Stimulated activated naive CD8-positive, alpha-beta T cell treated with anti-CD3 and anti-CD28 coated beads, Interleukin-15, amount 100 ng/mL, for 72 hours (primary cell): ENCODE data around the gene ZC3HAV1.
"Not testable (repeated sequence)": the region's sequence is repeated elsewhere in the genome, so short reads cannot be mapped to it uniquely, and the experiment has no call there.

Experiments used
- ATAC-seq: fragments of 150-1000 bp; cut with Tn5 transposase; 2 replicates; pipeline ENCODE4 v1.10.0; 2021; ENCODE audit warnings: mild to moderate bottlenecking, moderate library complexity
- DNase-seq, 2 donors: peaks; one replicate each; pipeline ENCODE4 v3.0.0; 2021 to 2022
- H3K27ac Mint-ChIP-seq, 2 donors: one replicate each; pipeline ENCODE4 v1.8.0; 2022; ENCODE audit warnings: mild to moderate bottlenecking in 2 of 2, mixed read lengths in 2 of 2, moderate library complexity in 2 of 2
- H3K27me3 Mint-ChIP-seq: one replicate; pipeline ENCODE4 v1.8.0; 2022; ENCODE audit warnings: mixed read lengths
- H3K4me1 Mint-ChIP-seq: one replicate; pipeline ENCODE4 v1.8.0; 2022; ENCODE audit warnings: mild to moderate bottlenecking, mixed read lengths
- H3K4me3 Mint-ChIP-seq, 2 donors: one replicate each; pipeline ENCODE4 v1.8.0; 2022; ENCODE audit warnings: mild to moderate bottlenecking in 2 of 2, mixed read lengths in 2 of 2, moderate library complexity in 1 of 2
- H3K9me3 Mint-ChIP-seq, 2 donors: one replicate each; pipeline ENCODE4 v1.8.0; 2022; ENCODE audit warnings: mixed read lengths in 2 of 2

The ZC3HAV1 gene

GRCh38 chr7:139081584-139081983, 27.9 kb downstream of the ZC3HAV1 start:
- no peak for DNase-seq
- peaks cover under 1% of the 10 kb centered on the region in 2 donors for H3K9me3 Mint-ChIP-seq
- ATAC-seq: no peak
- H3K27ac Mint-ChIP-seq: no peak overlapping the region
- H3K4me1 Mint-ChIP-seq: peaks cover 84% of the 10 kb centered on the region
- H3K4me3 Mint-ChIP-seq: no peak overlapping the region
- H3K27me3 Mint-ChIP-seq: no peaks in the 10 kb centered on the region

DNA sequence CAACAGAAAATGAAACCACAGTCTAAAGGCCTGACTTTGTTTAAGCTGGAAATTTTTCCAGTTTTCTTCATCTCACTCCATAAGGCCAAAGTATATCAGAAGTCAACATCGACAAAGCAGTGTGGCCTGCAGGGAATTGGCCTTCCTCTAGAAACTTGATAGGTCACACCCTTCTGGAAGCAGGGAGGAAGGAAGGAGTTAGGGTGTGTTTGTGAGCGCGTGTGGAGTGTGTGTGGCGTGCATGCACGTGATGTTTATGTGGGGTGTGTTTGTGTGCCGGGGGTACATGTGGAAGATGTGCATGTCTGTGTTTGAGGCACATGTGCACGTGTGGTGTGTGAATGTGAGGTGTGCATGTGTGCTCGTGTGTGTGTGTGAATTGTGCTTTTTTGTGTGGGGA, 28.6 kb downstream of the ZC3HAV1 start:
- no peak for ATAC-seq
- peaks cover 84% of the 10 kb centered on the region for H3K4me1 Mint-ChIP-seq
- no peaks in the 10 kb centered on the region for H3K9me3 Mint-ChIP-seq
- DNase-seq: no peak
- peak overlapping the region; percentile 0 to 54 for H3K27ac Mint-ChIP-seq
- H3K27me3 Mint-ChIP-seq: no peaks in the 10 kb centered on the region
- H3K4me3 Mint-ChIP-seq: peak overlapping the region; percentile 2 to 32

GRCh38 chr7:139079861-139080260, 29.7 kb downstream of the ZC3HAV1 start:
- ATAC-seq (no peak), DNase-seq (no peak)
- Mint-ChIP-seq H3K4me3 (no peak overlapping the region), H3K27me3 (no peaks in the 10 kb centered on the region), H3K4me1 (peaks cover 80% of the 10 kb centered on the region), H3K27ac (peak overlapping the region; percentile 64 to 81), H3K9me3 (no peaks in the 10 kb centered on the region)

- H3K27ac Mint-ChIP-seq: peak overlapping the region; percentile 28 to 72
- no peaks in the 10 kb centered on the region for H3K9me3 Mint-ChIP-seq
- no peaks in the 10 kb centered on the region for H3K27me3 Mint-ChIP-seq
- no peak for ATAC-seq
- DNase-seq: no peak
- H3K4me3 Mint-ChIP-seq: no peak overlapping the region
- peaks cover 76% of the 10 kb centered on the region for H3K4me1 Mint-ChIP-seq
Observed at GRCh38 chr7:139078911-139079310, 30.6 kb downstream of the ZC3HAV1 start.

- DNase-seq (no peak), ATAC-seq (no peak)
- Mint-ChIP-seq H3K9me3 (no peaks in the 10 kb centered on the region), H3K27me3 (no peaks in the 10 kb centered on the region), H3K4me3 (no peak overlapping the region), H3K4me1 (peaks cover 75% of the 10 kb centered on the region), H3K27ac (peak overlapping the region in 1 of 2 donors; percentile 19)
Observed at GRCh38 chr7:139078399-139078798, 31.1 kb downstream of the ZC3HAV1 start.

GRCh38 chr7:139077706-139078105, 31.8 kb downstream of the ZC3HAV1 start:
- H3K9me3 Mint-ChIP-seq, DNase-seq, H3K27me3 Mint-ChIP-seq, ATAC-seq, H3K4me3 Mint-ChIP-seq: not testable (repeated sequence)
- Mint-ChIP-seq H3K27ac (peak overlapping the region in 1 of 2 donors; percentile 65), H3K4me1 (peaks cover 73% of the 10 kb centered on the region)

DNA sequence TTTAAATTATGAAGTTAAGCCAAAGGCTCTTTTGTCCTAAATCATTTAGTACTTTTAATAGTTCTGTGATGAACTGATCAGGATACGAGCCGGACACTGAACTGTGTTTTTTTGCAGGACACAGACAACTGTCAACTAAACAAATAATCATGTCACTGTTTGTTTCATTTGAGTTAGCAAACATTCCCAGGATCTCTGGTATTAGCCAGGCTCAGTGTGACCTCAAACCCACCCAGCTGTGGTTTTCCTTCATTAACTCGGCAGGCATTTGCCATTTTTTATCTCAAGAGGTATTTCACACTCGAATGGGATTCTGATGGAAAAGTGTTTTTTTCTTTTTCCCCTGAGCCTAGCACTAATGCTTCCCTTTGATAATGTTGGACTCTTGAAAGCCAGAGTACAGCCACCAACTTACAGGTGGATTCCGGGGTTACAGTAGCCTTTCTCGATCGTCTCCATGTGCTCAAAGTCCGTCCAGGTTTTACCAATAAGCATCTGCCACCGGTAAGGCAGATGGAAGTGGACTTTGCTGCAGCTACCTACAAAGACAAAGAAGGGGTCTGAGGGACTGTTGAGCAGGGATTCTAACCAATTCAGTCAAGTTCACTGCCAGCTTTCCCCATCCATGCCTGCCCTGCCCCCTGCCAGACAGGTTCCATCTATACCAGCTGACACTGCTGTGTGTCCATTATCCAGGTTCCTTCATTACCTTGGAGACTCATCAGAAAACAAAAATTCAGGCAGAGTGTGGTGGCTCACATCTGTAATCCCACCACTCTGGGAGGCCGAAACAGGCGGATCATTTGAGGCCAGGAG, 33.4 kb downstream of the ZC3HAV1 start:
- no peak overlapping the region for H3K4me3 Mint-ChIP-seq
- no peaks in the 10 kb centered on the region for H3K9me3 Mint-ChIP-seq
- DNase-seq (no peak), ATAC-seq (no peak)
- H3K4me1 Mint-ChIP-seq: peaks cover 76% of the 10 kb centered on the region
- peak overlapping the region; percentile 16 to 74 for H3K27ac Mint-ChIP-seq
- no peaks in the 10 kb centered on the region for H3K27me3 Mint-ChIP-seq

GRCh38 chr7:139075031-139075652, 34.4 kb downstream of the ZC3HAV1 start:
- H3K27me3 Mint-ChIP-seq: no peaks in the 10 kb centered on the region
- ATAC-seq: peak; percentile 86
- peak overlapping the region in 1 of 2 donors; percentile 5 for H3K4me3 Mint-ChIP-seq

GRCh38 chr7:139072796-139073195, 36.7 kb downstream of the ZC3HAV1 start:
- no peaks in the 10 kb centered on the region for H3K27me3 Mint-ChIP-seq
- H3K27ac Mint-ChIP-seq: peak overlapping the region; percentile 67 to 97
- DNase-seq (no peak), ATAC-seq (no peak)
- H3K4me3 Mint-ChIP-seq: peak overlapping the region; percentile 61 to 62
- H3K9me3 Mint-ChIP-seq: no peaks in the 10 kb centered on the region
- H3K4me1 Mint-ChIP-seq: peaks cover 60% of the 10 kb centered on the region

More at GRCh38 chr7:139075031-139075652, 34.4 kb downstream of the ZC3HAV1 start:
- Mint-ChIP-seq H3K9me3 (no peaks in the 10 kb centered on the region), H3K27ac (peak overlapping the region; percentile 77 to 83), H3K4me1 (peaks cover 67% of the 10 kb centered on the region)
- peak; percentile 62 to 72 for DNase-seq

DNA sequence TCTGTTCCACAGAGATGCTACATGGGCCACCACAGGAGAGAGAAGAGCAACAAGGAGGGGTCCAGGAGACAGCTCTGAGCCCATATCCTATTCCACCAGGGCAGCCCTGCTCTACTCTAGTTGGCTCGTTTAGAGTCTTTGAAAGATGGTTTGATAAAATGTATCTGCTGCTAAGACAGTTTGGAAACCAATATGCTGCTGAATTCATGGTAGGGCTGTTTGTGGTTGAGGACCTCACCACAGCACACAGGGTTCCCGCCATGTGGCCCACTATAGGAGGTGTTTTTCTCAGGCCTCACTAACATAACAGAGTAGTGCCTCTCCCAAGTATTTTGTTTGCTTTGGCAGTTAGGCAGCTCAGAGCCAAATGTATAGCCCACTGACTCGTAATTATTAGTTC, 37.8 kb downstream of the ZC3HAV1 start:
- ATAC-seq: peak; percentile 42
- Mint-ChIP-seq H3K27ac (peak overlapping the region; percentile 43 to 78), H3K4me3 (peak overlapping the region; percentile 17 to 61), H3K9me3 (no peaks in the 10 kb centered on the region), H3K27me3 (no peaks in the 10 kb centered on the region), H3K4me1 (peaks cover 64% of the 10 kb centered on the region)
- no peak for DNase-seq

GRCh38 chr7:139068544-139069399, 40.7 kb downstream of the ZC3HAV1 start:
- no peak overlapping the region for H3K4me3 Mint-ChIP-seq
- peaks cover 73% of the 10 kb centered on the region for H3K4me1 Mint-ChIP-seq
- H3K9me3 Mint-ChIP-seq: no peaks in the 10 kb centered on the region
- no peaks in the 10 kb centered on the region for H3K27me3 Mint-ChIP-seq
- H3K27ac Mint-ChIP-seq: peak overlapping the region; percentile 72 to 95
- DNase-seq (no peak), ATAC-seq (peak; percentile 57)

DNA sequence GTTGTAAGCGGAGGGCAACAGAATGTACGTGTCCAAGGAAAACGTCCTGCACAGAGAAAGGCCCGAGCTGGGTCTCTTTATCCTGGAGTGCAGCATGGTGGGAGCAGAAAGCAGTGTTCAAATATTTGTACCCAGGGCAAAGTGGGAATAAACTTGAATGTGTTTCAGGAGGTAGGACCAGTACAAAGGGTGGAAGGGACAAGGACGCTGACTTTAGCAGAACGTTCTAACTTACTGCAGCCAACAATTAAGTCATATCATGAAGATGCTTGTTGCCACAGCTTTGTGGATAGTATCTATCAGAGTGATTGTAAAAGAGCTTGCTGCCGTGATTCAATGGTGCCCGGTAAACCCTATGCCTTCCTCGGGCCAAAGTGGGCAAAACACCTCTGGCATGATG, 43.2 kb downstream of the ZC3HAV1 start:
- Mint-ChIP-seq H3K27me3 (no peaks in the 10 kb centered on the region), H3K4me1 (peaks cover 76% of the 10 kb centered on the region), H3K27ac (peak overlapping the region; percentile 27 to 36), H3K9me3 (no peaks in the 10 kb centered on the region), H3K4me3 (no peak overlapping the region)
- ATAC-seq (no peak), DNase-seq (no peak)

- DNase-seq: no peak
- no peaks in the 10 kb centered on the region for H3K9me3 Mint-ChIP-seq
- H3K4me1 Mint-ChIP-seq: peaks cover 83% of the 10 kb centered on the region
- no peak overlapping the region for H3K27ac Mint-ChIP-seq
- ATAC-seq: no peak
- H3K27me3 Mint-ChIP-seq: no peaks in the 10 kb centered on the region
- H3K4me3 Mint-ChIP-seq: no peak overlapping the region
Observed at GRCh38 chr7:139065323-139065722, 44.2 kb downstream of the ZC3HAV1 start.

DNA sequence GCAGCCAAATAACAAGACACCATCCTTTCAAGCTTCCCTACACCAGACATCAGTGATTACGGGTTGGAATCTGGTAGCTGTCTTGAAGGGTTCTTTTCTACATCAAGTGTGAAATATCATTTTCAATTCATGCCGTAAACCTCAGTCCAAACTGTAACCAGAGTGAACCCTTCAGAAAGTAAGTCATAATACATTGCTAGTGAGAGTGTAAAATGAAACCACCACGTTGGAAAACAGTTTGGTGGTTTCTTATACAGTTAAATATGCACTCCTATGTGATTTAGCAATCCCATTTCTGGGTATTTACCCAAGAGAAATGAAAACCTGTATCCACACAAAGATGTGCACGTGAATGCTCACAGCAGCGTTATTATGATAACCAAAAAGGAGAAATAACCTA, 48.1 kb downstream of the ZC3HAV1 start:
- no peaks in the 10 kb centered on the region for H3K27me3 Mint-ChIP-seq
- no peak overlapping the region for H3K4me3 Mint-ChIP-seq
- peaks cover 77% of the 10 kb centered on the region for H3K4me1 Mint-ChIP-seq
- H3K9me3 Mint-ChIP-seq: no peaks in the 10 kb centered on the region
- DNase-seq (no peak), ATAC-seq (peak; percentile 80)
- peak overlapping the region; percentile 65 to 83 for H3K27ac Mint-ChIP-seq

- Mint-ChIP-seq H3K4me3 (peak overlapping the region in 1 of 2 donors; percentile 10), H3K4me1 (peaks cover 74% of the 10 kb centered on the region), H3K27ac (peak overlapping the region; percentile 65 to 83), H3K27me3 (no peaks in the 10 kb centered on the region), H3K9me3 (no peaks in the 10 kb centered on the region)
- DNase-seq (no peak), ATAC-seq (no peak)
Observed at GRCh38 chr7:139060695-139061237, 48.8 kb downstream of the ZC3HAV1 start.
